Smooth muscle cell (in vitro differentiated cells): Measurements from ENCODE around the gene HLA-DQB1. TPM values are rescaled to one million over a fixed set of nuclear protein-coding genes. Genes with fewer than 3 reads are reported as not detected.
"Not testable (repeated sequence)": the region's sequence is repeated elsewhere in the genome, so short reads cannot be mapped to it uniquely, and the experiment has no call there.

Experiments used
- DNase-seq: peaks from one replicate; lab custom pipeline; 2025; ENCODE audit not compliant: unreplicated experiment; lab: John Stamatoyannopoulos, UW
- H2AFZ ChIP-seq: fragments of 200-600 bp; sonication (generic); 2 replicates; pipeline ENCODE4 v1.6.0; 2016; ENCODE audit warnings: antibody characterized with exemption, low read depth, mild to moderate bottlenecking
- H3F3A ChIP-seq: fragments of 200-600 bp; sonication (generic); 2 replicates; pipeline ENCODE4 v1.6.0; 2017; ENCODE audit warnings: antibody characterized with exemption, low read depth
- H3K27ac ChIP-seq: fragments of 200-600 bp; sonication (generic); 2 replicates; pipeline ENCODE4 v1.5.1; 2016; ENCODE audit warnings: low read depth, mild to moderate bottlenecking
- H3K27me3 ChIP-seq: fragments of 200-600 bp; sonication (generic); 2 replicates; pipeline ENCODE4 v1.6.1; 2016; ENCODE audit warnings: low read depth, mild to moderate bottlenecking
- H3K36me3 ChIP-seq: fragments of 200-600 bp; sonication (generic); 2 replicates; pipeline ENCODE4 v1.5.1; 2016; ENCODE audit warnings: low read depth
- H3K4me1 ChIP-seq: fragments of 200-600 bp; sonication (generic); 2 replicates; pipeline ENCODE4 v1.5.1; 2016; ENCODE audit warnings: low read depth
- H3K4me2 ChIP-seq: fragments of 200-600 bp; sonication (generic); 2 replicates; pipeline ENCODE4 v1.6.0; 2016; ENCODE audit warnings: mild to moderate bottlenecking
- H3K4me3 ChIP-seq: fragments of 200-600 bp; sonication (generic); 2 replicates; pipeline ENCODE4 v1.5.1; 2016; ENCODE audit warnings: mild to moderate bottlenecking
- H3K79me2 ChIP-seq: fragments of 200-600 bp; sonication (generic); 2 replicates; pipeline ENCODE4 v1.6.0; 2016; ENCODE audit warnings: low read depth, mild to moderate bottlenecking
- H3K9ac ChIP-seq: fragments of 200-600 bp; sonication (generic); 2 replicates; pipeline ENCODE4 v1.6.0; 2016; ENCODE audit warnings: low read depth
- H3K9me3 ChIP-seq: fragments of 200-600 bp; sonication (generic); replicated peaks from 2 replicates; pipeline ENCODE4 v1.5.1; 2016; ENCODE audit warnings: low read depth
- H4K20me1 ChIP-seq: fragments of 200-600 bp; sonication (generic); 2 replicates; pipeline ENCODE4 v1.6.0; 2016; ENCODE audit warnings: low read depth
- CTCF ChIP-seq: fragments of 200-600 bp; sonication (generic); IDR thresholded peaks from 2 replicates; pipeline ENCODE4 v1.5.1; 2017; ENCODE audit warnings: borderline replicate concordance, mild to moderate bottlenecking, antibody characterized with exemption; ENCODE audit not compliant: insufficient read depth, poor library complexity, severe bottlenecking
- WGBS: methylation state at CpG from one replicate; pipeline ENCODE4 v1.1.7; 2016; ENCODE audit warnings: low lambda C conversion rate; 5-methylcytosine and 5-hydroxymethylcytosine counted together
- polyA plus RNA-seq: library from polyadenylated mRNA; unstranded; fragments of >200 nt; fragmentation: Nextera tagmentation; extraction: Ambion mirVana; gene quantifications from 2 replicates; pipeline ENCODE4 v1.2.1, GENCODE V29; 2016
- total RNA-seq: library from RNA; depleted of rRNA; stranded (reverse); fragments of >200 nt; gene quantifications from 2 replicates; pipeline ENCODE4 v1.2.3, GENCODE V29; 2014

The HLA-DQB1 gene
- 6.5 and 6.6 TPM in 2 replicates for total RNA-seq
- 8.7 and 28.0 TPM in 2 replicates for polyA plus RNA-seq

- Histone ChIP-seq H3F3A (no peaks in the 10 kb centered on the region), H4K20me1 (no peaks in the 10 kb centered on the region), H3K9ac (no peak within 1 kb of the TSS), H3K27me3 (no peaks in the 10 kb centered on the region), H3K4me2 (peak within 1 kb of the TSS; percentile 73), H3K4me1 (no peaks in the 10 kb centered on the region), H3K27ac (no peak within 1 kb of the TSS), H3K9me3 (no peaks in the 10 kb centered on the region), H2AFZ (no peak within 1 kb of the TSS), H3K36me3 (no peaks in the 10 kb centered on the region), H3K79me2 (no peaks in the 10 kb centered on the region), H3K4me3 (peak within 1 kb of the TSS; percentile 47)
- no peak for DNase-seq
- no peak for TF ChIP-seq CTCF
- WGBS, result 45% methylated on average over 16 of the region's 16 CpGs
Observed at GRCh38 chr6:32666420-32667300, at the start of gene HLA-DQB1. Gene HLA-DQB1, minus strand, starts transcription at chr6:32666657. Its CDS starts 50 bp downstream, at chr6:32666607.

- no peaks in the 10 kb centered on the region for H3K27me3 ChIP-seq
- no peak overlapping the region for H2AFZ ChIP-seq
- no peak overlapping the region for H3K4me2 ChIP-seq
- H3K9ac ChIP-seq, result no peak overlapping the region
- DNase-seq, result no peak
- H3K79me2 ChIP-seq, result no peaks in the 10 kb centered on the region
- H3K9me3 ChIP-seq, result no peaks in the 10 kb centered on the region
- H3K36me3 ChIP-seq, result no peaks in the 10 kb centered on the region
- TF ChIP-seq CTCF, result no peak
- H3K27ac ChIP-seq, result no peak overlapping the region
- no peak overlapping the region for H3K4me3 ChIP-seq
- no peaks in the 10 kb centered on the region for H3F3A ChIP-seq
- no peaks in the 10 kb centered on the region for H3K4me1 ChIP-seq
- H4K20me1 ChIP-seq, result no peaks in the 10 kb centered on the region
Observed at GRCh38 chr6:32713241-32713640, 46.8 kb upstream of the HLA-DQB1 start.

GRCh38 chr6:32709625-32710024, 43.2 kb upstream of the HLA-DQB1 start:
- DNase-seq, result no peak
- H3K27ac ChIP-seq, result no peak overlapping the region
- no peaks in the 10 kb centered on the region for H3K9me3 ChIP-seq
- H3K79me2 ChIP-seq, result no peaks in the 10 kb centered on the region
- H3F3A ChIP-seq, result no peaks in the 10 kb centered on the region
- H3K36me3 ChIP-seq, result no peaks in the 10 kb centered on the region
- no peak overlapping the region for H3K9ac ChIP-seq
- H3K27me3 ChIP-seq, result no peaks in the 10 kb centered on the region
- H4K20me1 ChIP-seq, result no peaks in the 10 kb centered on the region
- no peak overlapping the region for H3K4me3 ChIP-seq
- no peak overlapping the region for H3K4me2 ChIP-seq
- H2AFZ ChIP-seq, result no peak overlapping the region
- no peaks in the 10 kb centered on the region for H3K4me1 ChIP-seq
- no peak for TF ChIP-seq CTCF

- 96% methylated on average over 3 of the region's 3 CpGs for WGBS
- not testable (repeated sequence) for H3K36me3 ChIP-seq, H3K4me2 ChIP-seq, H4K20me1 ChIP-seq, H3K4me3 ChIP-seq, H3K4me1 ChIP-seq, H3K9me3 ChIP-seq, DNase-seq, H2AFZ ChIP-seq, H3K27me3 ChIP-seq, H3K27ac ChIP-seq, H3K79me2 ChIP-seq, H3K9ac ChIP-seq, H3F3A ChIP-seq
Observed at GRCh38 chr6:32705164-32705563, 38.7 kb upstream of the HLA-DQB1 start.
